DND-41 (cell line): ENCODE results near the gene SANBR.

Experiments used
- ATAC-seq: fragments of 200-7000 bp; cut with Tn5 transposase; 3 replicates; pipeline ENCODE4 v1.9.1; 2021; ENCODE audit warnings: low read depth; ENCODE audit not compliant: insufficient read depth
- DNase-seq: peaks from one replicate; pipeline ENCODE4 v3.0.0-alpha.2; 2020
- H2AFZ ChIP-seq: 2 replicates; pipeline ENCODE4 v1.6.0; 2012; ENCODE audit warnings: low read depth, low read length
- H3K27ac ChIP-seq: 2 replicates; pipeline ENCODE4 v1.5.1; 2012; ENCODE audit warnings: low read length, inconsistent platforms
- H3K27me3 ChIP-seq: fragments of 200-600 bp; sonication (generic); 2 replicates; pipeline ENCODE4 v1.6.0; 2012; ENCODE audit warnings: low read length, mild to moderate bottlenecking, inconsistent platforms; ENCODE audit not compliant: insufficient read depth, poor library complexity
- H3K36me3 ChIP-seq: 2 replicates; pipeline ENCODE4 v1.5.1; 2012; ENCODE audit warnings: low read length, inconsistent platforms; ENCODE audit not compliant: insufficient read depth
- H3K4me1 ChIP-seq: 2 replicates; pipeline ENCODE4 v1.5.1; 2012; ENCODE audit warnings: mild to moderate bottlenecking, low read length; ENCODE audit not compliant: insufficient read depth
- H3K4me2 ChIP-seq: 2 replicates; pipeline ENCODE4 v1.6.0; 2012; ENCODE audit warnings: mild to moderate bottlenecking, moderate library complexity, low read length, inconsistent platforms; ENCODE audit not compliant: insufficient read depth
- H3K4me3 ChIP-seq, 2 experiments: fragments of 200-600 bp in 1 of 2; shearing (Covaris generic) in 1 of 2; 2 replicates each; pipeline ENCODE4 v1.5.1; 2012 to 2016; ENCODE audit warnings: inconsistent platforms in 2 of 2, low read length in 2 of 2, mild to moderate bottlenecking in 2 of 2, low read depth in 1 of 2, moderate library complexity in 1 of 2
- H3K79me2 ChIP-seq: 2 replicates; pipeline ENCODE4 v1.6.0; 2012; ENCODE audit warnings: low read length, inconsistent platforms; ENCODE audit not compliant: insufficient read depth
- H3K9ac ChIP-seq: 2 replicates; pipeline ENCODE4 v1.6.0; 2012; ENCODE audit warnings: low read depth, mild to moderate bottlenecking, inconsistent platforms, low read length, moderate library complexity
- H3K9me3 ChIP-seq: 2 replicates; pipeline ENCODE4 v1.5.1; 2012; ENCODE audit warnings: low read length, moderate library complexity, mild to moderate bottlenecking, inconsistent platforms; ENCODE audit not compliant: insufficient read depth, severe bottlenecking
- H4K20me1 ChIP-seq: 2 replicates; pipeline ENCODE4 v1.6.0; 2012; ENCODE audit warnings: low read length; ENCODE audit not compliant: insufficient read depth
- CTCF ChIP-seq: IDR thresholded peaks from 2 replicates; pipeline ENCODE4 v1.5.1; 2012; ENCODE audit warnings: borderline replicate concordance, low read length, moderate library complexity, mild to moderate bottlenecking; ENCODE audit not compliant: poor library complexity, severe bottlenecking; ENCODE audit errors: extremely low read depth
- EZH2 ChIP-seq: IDR thresholded peaks from 3 replicates; pipeline ENCODE4 v1.6.1; 2012; ENCODE audit warnings: borderline replicate concordance, low read depth, mild to moderate bottlenecking, moderate library complexity, low read length, inconsistent platforms; ENCODE audit not compliant: severe bottlenecking

Gene SANBR

GRCh38 chr2:61045999-61046398 is 19.7 kb upstream of the SANBR start:
- TF ChIP-seq CTCF (no peak), EZH2 (no peak)
- H3K9me3 ChIP-seq: no peaks in the 10 kb centered on the region
- peaks cover 5% of the 10 kb centered on the region; the same call in 1 of the 2 replicates for H3K79me2 ChIP-seq
- H4K20me1 ChIP-seq: no peaks in the 10 kb centered on the region
- no peak overlapping the region for H3K4me3 ChIP-seq
- no peak overlapping the region for H3K4me2 ChIP-seq
- H3K36me3 ChIP-seq: peaks cover 45% of the 10 kb centered on the region
- H3K4me1 ChIP-seq: no peaks in the 10 kb centered on the region
- H3K9ac ChIP-seq: no peak overlapping the region
- no peak for DNase-seq
- H2AFZ ChIP-seq: no peak overlapping the region
- no peaks in the 10 kb centered on the region for H3K27me3 ChIP-seq
- H3K27ac ChIP-seq: no peak overlapping the region
- ATAC-seq: no peak

GRCh38 chr2:61055557-61055956 is 10.1 kb upstream of the SANBR start:
- Histone ChIP-seq H3K4me2 (no peak overlapping the region), H3K36me3 (peaks cover 20% of the 10 kb centered on the region; the same call in 1 of the 2 replicates), H3K27me3 (no peaks in the 10 kb centered on the region), H3K27ac (no peak overlapping the region), H3K9ac (no peak overlapping the region), H4K20me1 (no peaks in the 10 kb centered on the region), H3K4me3 (no peak overlapping the region), H3K9me3 (no peaks in the 10 kb centered on the region), H3K4me1 (no peaks in the 10 kb centered on the region), H2AFZ (no peak overlapping the region), H3K79me2 (no peaks in the 10 kb centered on the region)
- TF ChIP-seq CTCF (no peak), EZH2 (no peak)
- no peak for DNase-seq
- ATAC-seq: no peak

GRCh38 chr2:61057562-61057961 is 8.1 kb upstream of the SANBR start:
- no peak for DNase-seq
- H2AFZ ChIP-seq: no peak overlapping the region
- TF ChIP-seq CTCF (no peak), EZH2 (no peak)

GRCh38 chr2:61059382-61059781 is 6.3 kb upstream of the SANBR start:
- ATAC-seq (no peak), DNase-seq (no peak)
- no peaks in the 10 kb centered on the region for H3K79me2 ChIP-seq

More at GRCh38 chr2:61057562-61057961, 8.1 kb upstream of the SANBR start:
- Histone ChIP-seq H3K4me1 (no peaks in the 10 kb centered on the region), H3K4me3 (no peak overlapping the region), H3K9me3 (no peaks in the 10 kb centered on the region), H4K20me1 (no peaks in the 10 kb centered on the region), H3K4me2 (no peak overlapping the region), H3K36me3 (peaks cover 13% of the 10 kb centered on the region; the same call in 1 of the 2 replicates), H3K27me3 (no peaks in the 10 kb centered on the region), H3K27ac (no peak overlapping the region), H3K9ac (no peak overlapping the region), H3K79me2 (no peaks in the 10 kb centered on the region)
- no peak for ATAC-seq

More at GRCh38 chr2:61059382-61059781, 6.3 kb upstream of the SANBR start:
- no peaks in the 10 kb centered on the region for H4K20me1 ChIP-seq
- no peak overlapping the region for H3K4me2 ChIP-seq
- H3K4me3 ChIP-seq: no peak overlapping the region
- H3K9me3 ChIP-seq: no peaks in the 10 kb centered on the region
- H3K4me1 ChIP-seq: no peaks in the 10 kb centered on the region
- H3K36me3 ChIP-seq: peaks cover 9% of the 10 kb centered on the region; the same call in 1 of the 2 replicates
- no peak overlapping the region for H2AFZ ChIP-seq
- H3K27me3 ChIP-seq: no peaks in the 10 kb centered on the region
- H3K9ac ChIP-seq: no peak overlapping the region
- no peak overlapping the region for H3K27ac ChIP-seq
- TF ChIP-seq EZH2: no peak
- no peak for TF ChIP-seq CTCF
